HEK293 (cell line): ENCODE results near the gene CNN2.

ENCODE experiments used
- BCL6B ChIP-seq: fragments of 450-650 bp; formaldehyde crosslinking; IDR thresholded peaks from 2 replicates; pipeline ENCODE4 v1.5.1; 2017; ENCODE audit warnings: missing biosample characterization, missing genetic modification characterization
- CTCF ChIP-seq: fragments of 450-650 bp; formaldehyde crosslinking; IDR thresholded peaks from 2 replicates; pipeline ENCODE4 v1.5.1; 2016; ENCODE audit warnings: missing biosample characterization, missing genetic modification characterization
- ELK4 ChIP-seq: IDR thresholded peaks from 2 replicates; pipeline ENCODE4 v1.6.1; 2011; ENCODE audit warnings: mild to moderate bottlenecking, low read depth, low read length, borderline replicate concordance
- GLI4 ChIP-seq: fragments of 450-650 bp; formaldehyde crosslinking; IDR thresholded peaks from 2 replicates; pipeline ENCODE4 v1.5.1; 2016; ENCODE audit warnings: missing biosample characterization, missing genetic modification characterization
- IKZF3 ChIP-seq: fragments of 450-650 bp; IDR thresholded peaks from 2 replicates; pipeline ENCODE4 v1.5.0; 2018; ENCODE audit warnings: missing biosample characterization, mild to moderate bottlenecking, missing genetic modification characterization, moderate library complexity
- PRDM2 ChIP-seq: fragments of 450-650 bp; formaldehyde crosslinking; IDR thresholded peaks from 2 replicates; pipeline ENCODE4 v1.5.1; 2016; ENCODE audit warnings: missing biosample characterization, missing genetic modification characterization, borderline replicate concordance
- SETDB1 ChIP-seq: IDR thresholded peaks from one replicate; pipeline ENCODE4 v1.6.1; 2017; ENCODE audit warnings: mild to moderate bottlenecking, low read length, moderate library complexity, mixed read lengths; ENCODE audit not compliant: insufficient read length
- SP3 ChIP-seq: fragments of 450-650 bp; formaldehyde crosslinking; IDR thresholded peaks from 2 replicates; pipeline ENCODE4 v1.5.1; 2016; ENCODE audit warnings: missing biosample characterization, missing genetic modification characterization
- ZNF10 ChIP-seq: fragments of 450-650 bp; formaldehyde crosslinking; IDR thresholded peaks from 2 replicates; pipeline ENCODE4 v1.5.1; 2017; ENCODE audit warnings: missing biosample characterization, missing genetic modification characterization
- ZNF121 ChIP-seq: fragments of 450-650 bp; formaldehyde crosslinking; IDR thresholded peaks from 2 replicates; pipeline ENCODE4 v1.5.1; 2016; ENCODE audit warnings: missing biosample characterization, missing genetic modification characterization
- ZNF133 ChIP-seq: fragments of 450-650 bp; formaldehyde crosslinking; IDR thresholded peaks from 2 replicates; pipeline ENCODE4 v1.5.1; 2016; ENCODE audit warnings: missing biosample characterization, missing genetic modification characterization
- ZNF169 ChIP-seq: fragments of 450-650 bp; formaldehyde crosslinking; IDR thresholded peaks from 2 replicates; pipeline ENCODE4 v1.5.1; 2016; ENCODE audit warnings: missing biosample characterization, missing genetic modification characterization
- ZNF18 ChIP-seq: fragments of 450-650 bp; formaldehyde crosslinking; IDR thresholded peaks from 2 replicates; pipeline ENCODE4 v1.5.1; 2016; ENCODE audit warnings: missing biosample characterization, missing genetic modification characterization
- ZNF2 ChIP-seq: fragments of 450-650 bp; formaldehyde crosslinking; IDR thresholded peaks from 2 replicates; pipeline ENCODE4 v1.5.1; 2016; ENCODE audit warnings: missing biosample characterization, missing genetic modification characterization
- ZNF292 ChIP-seq: fragments of 450-650 bp; formaldehyde crosslinking; IDR thresholded peaks from 2 replicates; pipeline ENCODE4 v1.5.1; 2016; ENCODE audit warnings: low read depth, missing biosample characterization, missing genetic modification characterization, borderline replicate concordance
- ZNF311 ChIP-seq: fragments of 450-650 bp; formaldehyde crosslinking; IDR thresholded peaks from 2 replicates; pipeline ENCODE4 v1.5.1; 2017; ENCODE audit warnings: missing biosample characterization, missing genetic modification characterization, borderline replicate concordance
- ZNF350 ChIP-seq: fragments of 450-650 bp; formaldehyde crosslinking; IDR thresholded peaks from 2 replicates; pipeline ENCODE4 v1.5.0; 2017; ENCODE audit warnings: missing biosample characterization, mild to moderate bottlenecking, missing genetic modification characterization
- ZNF423 ChIP-seq: fragments of 450-650 bp; formaldehyde crosslinking; IDR thresholded peaks from 2 replicates; pipeline ENCODE4 v1.5.1; 2016; ENCODE audit warnings: missing biosample characterization, missing genetic modification characterization
- ZNF433 ChIP-seq: fragments of 450-650 bp; formaldehyde crosslinking; IDR thresholded peaks from 2 replicates; pipeline ENCODE4 v1.5.1; 2016; ENCODE audit warnings: missing biosample characterization, missing genetic modification characterization, low read depth
- ZNF571 ChIP-seq: fragments of 450-650 bp; formaldehyde crosslinking; IDR thresholded peaks from 2 replicates; pipeline ENCODE4 v1.5.0; 2017; ENCODE audit warnings: missing biosample characterization, missing genetic modification characterization
- ZNF596 ChIP-seq: fragments of 450-650 bp; IDR thresholded peaks from 2 replicates; pipeline ENCODE4 v1.5.0; 2018; ENCODE audit warnings: missing biosample characterization, mild to moderate bottlenecking, missing genetic modification characterization, moderate library complexity
- ZNF645 ChIP-seq: fragments of 450-650 bp; formaldehyde crosslinking; IDR thresholded peaks from 2 replicates; pipeline ENCODE4; 2016; ENCODE audit warnings: missing biosample characterization, missing genetic modification characterization
- ZNF658 ChIP-seq: fragments of 450-650 bp; formaldehyde crosslinking; IDR thresholded peaks from 2 replicates; pipeline ENCODE4; 2016; ENCODE audit warnings: missing biosample characterization, missing genetic modification characterization
- ZNF664 ChIP-seq: fragments of 450-650 bp; formaldehyde crosslinking; IDR thresholded peaks from 2 replicates; pipeline ENCODE4 v1.5.1; 2016; ENCODE audit warnings: missing biosample characterization, missing genetic modification characterization
- ZNF707 ChIP-seq: fragments of 450-650 bp; formaldehyde crosslinking; IDR thresholded peaks from 2 replicates; pipeline ENCODE4 v1.5.1; 2016; ENCODE audit warnings: missing biosample characterization, missing genetic modification characterization
- ZNF768 ChIP-seq: fragments of 450-650 bp; formaldehyde crosslinking; IDR thresholded peaks from 2 replicates; pipeline ENCODE4 v1.5.1; 2018; ENCODE audit warnings: missing biosample characterization, mild to moderate bottlenecking, missing genetic modification characterization
- ZNF785 ChIP-seq: fragments of 450-650 bp; formaldehyde crosslinking; IDR thresholded peaks from 2 replicates; pipeline ENCODE4 v1.5.1; 2016; ENCODE audit warnings: missing biosample characterization, missing genetic modification characterization

CNN2 gene

GRCh38 chr19:1019980-1020867 is 6.2 kb upstream of the CNN2 start (continued):
- TF ChIP-seq ZNF311 (tag by site-specific recombination) (no peak), ZNF121 (tag by site-specific recombination) (no peak), ZNF292 (no peak), ZNF596 (no peak; the same call in 1 of the 2 replicates), ELK4 (no peak), ZNF664 (no peak), ZNF707 (no peak), ZNF658 (no peak), ZNF433 (tag by site-specific recombination) (no peak), ZNF169 (tag by site-specific recombination) (no peak), ZNF645 (tag by site-specific recombination) (0 out of 2 replicates have a peak, but pooled peaks have one; percentile 6), ZNF350 (tag by site-specific recombination) (no peak), ZNF785 (no peak), PRDM2 (no peak), ZNF18 (tag by site-specific recombination) (no peak), ZNF571 (tag by site-specific recombination) (no peak), ZNF423 (tag by site-specific recombination) (no peak), ZNF2 (tag by site-specific recombination) (no peak), CTCF (no peak), SETDB1 (no peak), BCL6B (tag by site-specific recombination) (no peak), GLI4 (tag by site-specific recombination) (no peak), ZNF133 (tag by site-specific recombination) (no peak), ZNF768 (tag by site-specific recombination) (no peak), SP3 (no peak; the same call in 1 of the 2 replicates), IKZF3 (tag by site-specific recombination) (0 out of 2 replicates have a peak, but pooled peaks have one; percentile 8), ZNF10 (no peak)
